ENCODE results near the gene PBX3. TPM values are rescaled to one million over a fixed set of nuclear protein-coding genes. Genes with fewer than 3 reads are reported as not detected.
A peak's percentile ranks its signal among the peaks of the same experiment; 100 is the strongest.

PBX3 gene
- total RNA-seq, 2 donors from 2014 or later = 71.1 to 91.5 TPM

DNA sequence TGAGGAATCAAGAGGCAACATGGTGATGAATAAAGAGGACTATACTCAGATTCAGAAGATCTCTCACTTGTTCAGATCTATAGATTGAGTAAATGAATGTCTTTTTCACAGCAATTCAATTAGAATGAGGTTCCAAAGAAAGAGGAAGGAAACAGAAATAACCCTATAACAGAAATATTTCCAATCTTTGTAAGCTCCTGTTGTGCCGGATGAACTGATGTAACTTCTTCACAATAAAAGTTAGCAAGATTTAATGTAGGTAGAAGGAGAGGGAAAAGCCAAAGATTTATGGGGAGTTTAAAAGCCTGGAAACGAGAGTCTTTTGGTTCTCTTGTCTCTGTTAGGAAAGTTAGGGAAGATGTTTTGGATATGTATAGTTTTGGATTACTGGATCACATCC, 92.1 kb downstream of the PBX3 start:
- Histone ChIP-seq H3K36me3 (no peaks in the 10 kb centered on the region), H3K27me3 (no peaks in the 10 kb centered on the region), H3K27ac (no peak overlapping the region), H3K9me3 (no peaks in the 10 kb centered on the region), H3K4me3 (no peak overlapping the region), H3K4me1 (peaks cover 0 to 28% of the 10 kb centered on the region in 2 donors)
- TF ChIP-seq, protein P1, sequence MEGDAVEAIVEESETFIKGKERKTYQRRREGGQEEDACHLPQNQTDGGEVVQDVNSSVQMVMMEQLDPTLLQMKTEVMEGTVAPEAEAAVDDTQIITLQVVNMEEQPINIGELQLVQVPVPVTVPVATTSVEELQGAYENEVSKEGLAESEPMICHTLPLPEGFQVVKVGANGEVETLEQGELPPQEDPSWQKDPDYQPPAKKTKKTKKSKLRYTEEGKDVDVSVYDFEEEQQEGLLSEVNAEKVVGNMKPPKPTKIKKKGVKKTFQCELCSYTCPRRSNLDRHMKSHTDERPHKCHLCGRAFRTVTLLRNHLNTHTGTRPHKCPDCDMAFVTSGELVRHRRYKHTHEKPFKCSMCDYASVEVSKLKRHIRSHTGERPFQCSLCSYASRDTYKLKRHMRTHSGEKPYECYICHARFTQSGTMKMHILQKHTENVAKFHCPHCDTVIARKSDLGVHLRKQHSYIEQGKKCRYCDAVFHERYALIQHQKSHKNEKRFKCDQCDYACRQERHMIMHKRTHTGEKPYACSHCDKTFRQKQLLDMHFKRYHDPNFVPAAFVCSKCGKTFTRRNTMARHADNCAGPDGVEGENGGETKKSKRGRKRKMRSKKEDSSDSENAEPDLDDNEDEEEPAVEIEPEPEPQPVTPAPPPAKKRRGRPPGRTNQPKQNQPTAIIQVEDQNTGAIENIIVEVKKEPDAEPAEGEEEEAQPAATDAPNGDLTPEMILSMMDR (IDR thresholded peaks at IDR 0.05) = no peak
- DNase-seq (ENCODE audit: low spot score) = no peak

DNA sequence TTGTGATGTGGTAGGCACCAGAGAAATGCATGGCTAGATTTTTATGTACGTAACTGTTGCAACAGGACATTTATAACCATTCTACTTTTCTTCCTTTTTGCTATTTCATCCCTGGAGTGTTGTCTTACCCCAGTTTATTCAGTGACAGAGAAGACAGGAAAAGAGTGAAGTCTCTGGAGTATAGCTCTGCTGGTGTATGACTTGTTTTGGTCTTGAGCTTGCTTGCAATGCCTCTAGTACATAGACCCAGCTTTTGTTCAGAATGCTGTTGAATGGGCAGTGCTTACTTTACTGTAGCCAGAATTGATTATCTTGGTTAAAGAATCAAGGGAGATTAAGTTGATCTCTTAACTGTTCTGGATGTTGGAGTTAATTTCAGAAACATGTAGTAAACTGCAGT, 94.3 kb downstream of the PBX3 start:
- Histone ChIP-seq H3K36me3 (no peaks in the 10 kb centered on the region), H3K4me1 (peaks cover 0 to 28% of the 10 kb centered on the region in 2 donors), H3K9me3 (no peaks in the 10 kb centered on the region), H3K4me3 (no peak overlapping the region), H3K27me3 (no peaks in the 10 kb centered on the region), H3K27ac (peak overlapping the region in 1 of 2 donors; percentile 25)
- DNase-seq (ENCODE audit: low spot score) = no peak
- TF ChIP-seq, protein P1 (IDR thresholded peaks at IDR 0.05) = no peak

DNA sequence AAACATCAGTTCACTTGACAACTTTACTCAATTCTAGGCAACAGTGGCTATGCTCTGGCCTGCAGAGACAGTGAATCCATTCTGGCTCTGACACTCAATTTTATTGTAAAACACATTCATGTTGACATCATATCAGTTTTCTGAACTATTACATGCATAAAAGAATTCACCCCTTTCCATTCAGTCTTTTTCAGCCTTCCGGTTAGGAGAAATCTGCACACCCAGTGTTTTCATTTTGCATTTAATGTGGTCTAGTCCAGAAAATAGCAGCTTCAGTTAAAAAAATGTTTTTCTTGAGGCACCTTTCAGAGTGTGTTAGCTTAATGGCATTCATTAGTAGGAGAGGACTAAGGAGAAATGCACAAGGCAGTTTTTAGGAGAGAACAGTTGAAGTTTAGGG, 95.1 kb downstream of the PBX3 start:
- Histone ChIP-seq H3K36me3 (no peaks in the 10 kb centered on the region), H3K27me3 (no peaks in the 10 kb centered on the region), H3K4me1 (peaks cover 0 to 28% of the 10 kb centered on the region in 2 donors), H3K9me3 (no peaks in the 10 kb centered on the region), H3K4me3 (no peak overlapping the region), H3K27ac (peak overlapping the region in 1 of 2 donors; percentile 4)
- TF ChIP-seq, protein P1 (IDR thresholded peaks at IDR 0.05) = no peak
- no peak for DNase-seq (ENCODE audit: low spot score)

DNA sequence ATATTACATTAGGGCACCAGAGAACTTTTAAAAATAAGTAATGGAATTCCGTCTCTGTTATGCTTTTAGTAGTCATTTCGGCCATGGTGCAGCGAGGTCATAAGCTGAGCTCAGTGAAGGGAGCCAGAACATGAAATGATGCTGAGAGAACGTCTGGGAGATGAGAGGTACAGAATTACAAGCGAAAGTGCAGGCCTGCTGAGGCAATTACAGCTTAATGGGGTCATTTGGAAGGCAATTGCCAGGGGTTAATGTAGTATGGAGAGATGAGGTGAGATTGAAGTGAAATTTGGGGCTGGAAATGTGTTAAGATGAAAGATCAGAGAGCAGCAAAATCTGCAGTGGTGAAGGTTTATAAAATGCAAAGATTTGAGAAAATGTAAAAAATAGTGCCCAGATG, 96.5 kb downstream of the PBX3 start:
- DNase-seq (ENCODE audit: low spot score) = no peak
- H3K27me3 ChIP-seq = no peaks in the 10 kb centered on the region
- no peaks in the 10 kb centered on the region for H3K9me3 ChIP-seq
- H3K4me3 ChIP-seq = no peak overlapping the region
- H3K27ac ChIP-seq = peak overlapping the region in 1 of 2 donors; percentile 42
- no peaks in the 10 kb centered on the region for H3K36me3 ChIP-seq
- TF ChIP-seq, protein P1 (IDR thresholded peaks at IDR 0.05) = no peak
- peaks cover 0 to 27% of the 10 kb centered on the region in 2 donors for H3K4me1 ChIP-seq

DNA sequence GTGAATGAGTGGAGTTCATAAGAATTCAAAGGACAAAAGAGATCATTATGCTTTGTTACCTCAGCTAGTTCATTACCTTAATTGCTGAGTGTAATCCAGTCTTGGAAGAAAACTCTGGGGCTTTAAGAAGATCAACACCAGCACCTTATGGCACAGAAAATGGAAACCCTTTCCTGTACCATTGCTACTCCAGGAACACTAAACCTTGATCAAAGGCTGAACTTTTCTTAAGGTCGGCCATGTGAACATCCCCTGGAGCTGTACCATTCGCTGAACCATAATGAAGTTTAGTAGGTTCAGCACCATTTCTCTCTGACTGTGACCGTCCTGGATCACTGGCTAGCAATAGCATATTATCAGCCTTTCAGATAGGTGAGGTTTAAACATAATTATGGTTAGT, 97.4 kb downstream of the PBX3 start:
- TF ChIP-seq, protein P1 (IDR thresholded peaks at IDR 0.05) = no peak

DNA sequence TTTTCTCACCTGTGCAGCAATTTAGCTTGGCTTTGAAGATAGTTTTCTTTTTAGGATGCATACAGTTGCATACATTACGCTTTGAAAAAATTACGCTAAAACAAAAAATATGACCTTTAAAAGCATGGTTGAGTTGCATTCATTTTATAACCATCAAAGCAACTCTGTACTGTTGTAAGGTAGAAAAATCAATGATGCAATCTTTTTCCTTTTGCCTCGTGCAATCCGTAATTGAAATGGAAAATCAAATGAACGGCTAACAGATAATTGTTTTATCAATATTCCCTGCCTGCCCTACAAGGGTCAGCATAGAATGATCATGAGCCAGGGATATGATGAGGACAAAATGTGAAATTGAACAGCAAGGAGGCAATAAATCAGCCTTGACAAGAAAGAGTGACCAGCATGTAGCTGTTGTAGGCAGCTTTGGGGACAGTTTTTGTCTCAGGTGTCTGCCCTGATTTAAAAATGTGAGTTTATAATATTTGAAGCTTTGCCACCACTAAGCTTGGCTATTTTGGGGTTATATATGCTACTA, 98.2 kb downstream of the PBX3 start:
- Histone ChIP-seq H3K4me1 (peaks cover 0 to 28% of the 10 kb centered on the region in 2 donors), H3K27ac (no peak overlapping the region), H3K4me3 (no peak overlapping the region), H3K36me3 (no peaks in the 10 kb centered on the region), H3K27me3 (no peaks in the 10 kb centered on the region), H3K9me3 (no peaks in the 10 kb centered on the region)
- TF ChIP-seq, protein P1 (IDR thresholded peaks at IDR 0.05) = no peak
- no peak for DNase-seq (ENCODE audit: low spot score)

More for the DNA sequence above, 97.4 kb downstream of the PBX3 start:
- H3K4me3 ChIP-seq = no peak overlapping the region
- no peaks in the 10 kb centered on the region for H3K27me3 ChIP-seq
- no peaks in the 10 kb centered on the region for H3K9me3 ChIP-seq
- H3K36me3 ChIP-seq = no peaks in the 10 kb centered on the region
- no peak for DNase-seq (ENCODE audit: low spot score)
- H3K27ac ChIP-seq = no peak overlapping the region
- peaks cover 0 to 22% of the 10 kb centered on the region in 2 donors for H3K4me1 ChIP-seq
